H1 (cell line): ENCODE results near the gene TSC2. TPM values are rescaled to one million over a fixed set of nuclear protein-coding genes. Genes with fewer than 3 reads are reported as not detected.

Experiments
- CTCF ChIA-PET: fragments of 300-600 bp; sonication (Branson Sonifier 250); formaldehyde crosslinking; loops from one replicate; lab custom pipeline; 2021; ENCODE audit not compliant: partially characterized antibody; lab: Charles Lee
- POLR2A ChIA-PET: fragments of 300-600 bp; sonication (Branson Sonifier 250); formaldehyde crosslinking; loops from one replicate; lab custom pipeline; 2021; ENCODE audit warnings: inconsistent platforms; ENCODE audit not compliant: partially characterized antibody; lab: Charles Lee
- DNase-seq, 2 experiments: peaks; one replicate each; pipeline versions ENCODE4 v3.0.0 to v3.0.0-alpha.2; 2010 to 2022; ENCODE audit warnings: low spot score in 2 of 2, low read depth in 1 of 2, mixed read lengths in 1 of 2
- FAIRE-seq: peaks from 2 replicates; lab custom pipeline; 2011; peaks lifted over from hg19 to GRCh38; lab: Jason Lieb, UNC
- H2AFZ ChIP-seq: 2 replicates; pipeline ENCODE4 v1.8.1; 2012; ENCODE audit warnings: low read length, inconsistent platforms
- H2AK5ac ChIP-seq: 2 replicates; pipeline ENCODE4 v1.6.1; 2013; ENCODE audit warnings: low read depth, low read length
- H2BK120ac ChIP-seq: replicated peaks from 2 replicates; pipeline ENCODE3; 2013; ENCODE audit warnings: low read depth, low read length, inconsistent platforms
- H2BK12ac ChIP-seq: 2 replicates; pipeline ENCODE4 v1.6.1; 2013; ENCODE audit warnings: low read depth, low read length
- H2BK15ac ChIP-seq: 2 replicates; pipeline ENCODE4 v1.6.1; 2013; ENCODE audit warnings: low read length
- H2BK20ac ChIP-seq: 2 replicates; pipeline ENCODE4 v1.6.1; 2013; ENCODE audit warnings: low read length
- H2BK5ac ChIP-seq: 2 replicates; pipeline ENCODE4 v1.6.1; 2013; ENCODE audit warnings: low read depth, low read length
- H3K14ac ChIP-seq: 2 replicates; pipeline ENCODE4 v1.6.1; 2013; ENCODE audit warnings: inconsistent platforms; ENCODE audit not compliant: insufficient read length
- H3K18ac ChIP-seq: 2 replicates; pipeline ENCODE4 v1.6.1; 2013; ENCODE audit warnings: low read length; ENCODE audit errors: extremely low read depth
- H3K23ac ChIP-seq: 2 replicates; pipeline ENCODE4 v1.6.1; 2013; ENCODE audit warnings: inconsistent platforms; ENCODE audit not compliant: insufficient read length
- H3K23me2 ChIP-seq: 2 replicates; pipeline ENCODE4 v1.6.1; 2013; ENCODE audit warnings: low read depth, low read length
- H3K27ac ChIP-seq: 2 replicates; pipeline ENCODE4 v1.6.1; 2011; ENCODE audit warnings: low read depth, low read length, inconsistent platforms
- H3K27me3 ChIP-seq, 4 experiments: replicated peaks in 1 of 4; 1 replicate in 1 of 4; 2 replicates in 3 of 4; pipeline versions ENCODE4 v1.6.1 to v1.8.1; 2011 to 2013; ENCODE audit warnings: low read length in 3 of 4, mild to moderate bottlenecking in 3 of 4, inconsistent platforms in 2 of 4, mixed read lengths in 2 of 4, moderate library complexity in 1 of 4; ENCODE audit not compliant: control insufficient read depth in 3 of 4, insufficient read depth in 3 of 4; ENCODE audit errors: extremely low read depth in 1 of 4
- H3K36me3 ChIP-seq, 4 experiments: 2 replicates each; pipeline versions ENCODE4 v1.6.1 to v1.8.1; 2011 to 2013; ENCODE audit warnings: mild to moderate bottlenecking in 4 of 4, low read length in 3 of 4, moderate library complexity in 2 of 4, control low read depth in 1 of 4, inconsistent platforms in 1 of 4; ENCODE audit not compliant: insufficient read depth in 4 of 4, control insufficient read depth in 2 of 4
- H3K4ac ChIP-seq: replicated peaks from 2 replicates; pipeline ENCODE3; 2013; ENCODE audit warnings: low read length, low read depth, mixed read lengths, inconsistent platforms; ENCODE audit not compliant: insufficient read length
- H3K4me1 ChIP-seq, 4 experiments: replicated peaks in 1 of 4; 1 replicate in 1 of 4; 2 replicates in 3 of 4; pipeline versions ENCODE4 v1.6.1 to v1.8.1; 2011 to 2013; ENCODE audit warnings: low read length in 3 of 4, inconsistent platforms in 2 of 4, mixed read lengths in 1 of 4; ENCODE audit not compliant: insufficient read depth in 4 of 4, control insufficient read depth in 3 of 4
- H3K4me2 ChIP-seq, 2 experiments: 2 replicates each; pipeline versions ENCODE4 v1.6.1 to v1.8.1; 2011 to 2013; ENCODE audit warnings: low read depth in 2 of 2, low read length in 2 of 2, control low read depth in 1 of 2, inconsistent platforms in 1 of 2, mild to moderate bottlenecking in 1 of 2; ENCODE audit not compliant: insufficient read depth in 1 of 2
- H3K4me3 ChIP-seq, 4 experiments: fragments of 200-600, 300-600 bp in 1 of 4; sonication (generic), shearing (Covaris generic), sonication (Bioruptor Twin) in 1 of 4; 2 replicates each; pipeline versions ENCODE4 v1.5.1 to v1.8.1; 2011 to 2016; ENCODE audit warnings: low read length in 4 of 4, low read depth in 3 of 4, control low read depth in 2 of 4, inconsistent platforms in 2 of 4, mild to moderate bottlenecking in 2 of 4, mixed read lengths in 1 of 4, moderate library complexity in 1 of 4; ENCODE audit not compliant: insufficient read depth in 2 of 4; ENCODE audit errors: extremely low read depth in 1 of 4
- H3K56ac ChIP-seq: replicated peaks from 2 replicates; pipeline ENCODE3; 2013; ENCODE audit warnings: low read depth, mild to moderate bottlenecking, mixed read lengths, low read length, inconsistent platforms; ENCODE audit not compliant: insufficient read length
- H3K79me1 ChIP-seq: 2 replicates; pipeline ENCODE4 v1.6.1; 2013; ENCODE audit warnings: low read depth, low read length, control low read depth
- H3K79me2 ChIP-seq, 2 experiments: 2 replicates each; pipeline versions ENCODE4 v1.6.1 to v1.8.1; 2012 to 2013; ENCODE audit warnings: low read length in 2 of 2, mild to moderate bottlenecking in 2 of 2, inconsistent platforms in 1 of 2; ENCODE audit not compliant: insufficient read depth in 2 of 2, control insufficient read depth in 1 of 2
- H3K9ac ChIP-seq, 4 experiments: replicated peaks in 1 of 4; 1 replicate in 1 of 4; 2 replicates in 3 of 4; pipeline versions ENCODE4 v1.6.1 to v1.8.1; 2011 to 2013; ENCODE audit warnings: low read depth in 3 of 4, low read length in 3 of 4, control low read depth in 2 of 4, mild to moderate bottlenecking in 2 of 4, moderate library complexity in 2 of 4, inconsistent platforms in 1 of 4; ENCODE audit errors: extremely low read depth in 1 of 4
- H3K9me3 ChIP-seq, 2 experiments: 2 replicates each; pipeline versions ENCODE4 v1.6.1 to v1.8.1; 2012 to 2013; ENCODE audit warnings: mild to moderate bottlenecking in 2 of 2, moderate library complexity in 2 of 2, control low read depth in 1 of 2, inconsistent platforms in 1 of 2, low read depth in 1 of 2, low read length in 1 of 2, mixed read lengths in 1 of 2; ENCODE audit not compliant: insufficient read depth in 2 of 2
- H4K20me1 ChIP-seq, 2 experiments: replicated peaks in 1 of 2; 2 replicates each; pipeline versions ENCODE3 to v1.8.1; 2011 to 2013; ENCODE audit warnings: inconsistent platforms in 2 of 2, low read length in 2 of 2, mild to moderate bottlenecking in 1 of 2; ENCODE audit not compliant: insufficient read depth in 2 of 2, control insufficient read depth in 1 of 2
- H4K5ac ChIP-seq: 2 replicates; pipeline ENCODE4 v1.6.1; 2013; ENCODE audit warnings: low read length, low read depth, mixed read lengths, inconsistent platforms; ENCODE audit not compliant: insufficient read length
- H4K8ac ChIP-seq: 2 replicates; pipeline ENCODE4 v1.8.0; 2013; ENCODE audit warnings: mild to moderate bottlenecking, moderate library complexity, low read length, inconsistent platforms; ENCODE audit not compliant: insufficient read depth; ENCODE audit errors: extremely low read depth
- H4K91ac ChIP-seq: replicated peaks from 2 replicates; pipeline ENCODE3; 2013; ENCODE audit warnings: low read length, mixed read lengths, inconsistent platforms; ENCODE audit not compliant: insufficient read length
- ATF2 ChIP-seq: IDR thresholded peaks from 2 replicates; pipeline ENCODE4 v1.6.1; 2012; ENCODE audit warnings: low read length, inconsistent platforms
- EGR1 ChIP-seq: IDR thresholded peaks from 2 replicates; pipeline ENCODE4 v1.6.1; 2011; ENCODE audit warnings: low read depth, low read length, borderline replicate concordance
- JUND ChIP-seq: IDR thresholded peaks from 2 replicates; pipeline ENCODE4 v1.6.1; 2011; ENCODE audit warnings: mild to moderate bottlenecking, improper control_type of control experiment, low read length
- KDM5A ChIP-seq: fragments of 200-600 bp; IDR thresholded peaks from 2 replicates; pipeline ENCODE4 v1.7.1; 2012; ENCODE audit warnings: mild to moderate bottlenecking, low read length, inconsistent platforms, mixed read lengths
- MAFK ChIP-seq: IDR thresholded peaks from 2 replicates; pipeline ENCODE4 v1.6.1; 2012; ENCODE audit warnings: low read depth, mild to moderate bottlenecking, improper control_type of control experiment, low read length
- YY1 ChIP-seq: IDR thresholded peaks from 2 replicates; pipeline ENCODE4 v1.6.1; 2011; ENCODE audit warnings: low read depth, mild to moderate bottlenecking, low read length
- WGBS, 2 experiments: shearing (Covaris generic) in 1 of 2; methylation state at CpG; one replicate each; pipeline versions ENCODE4 v1.1.6 to v1.1.7; 2013 to 2015; ENCODE audit warnings: low lambda C conversion rate in 2 of 2, mixed read lengths in 2 of 2, inconsistent platforms in 1 of 2, low coverage in 1 of 2, missing lambda C conversion rate in 1 of 2; ENCODE audit not compliant: insufficient replicate concordance in 2 of 2, insufficient coverage in 1 of 2, insufficient read length in 1 of 2; ENCODE audit errors: extremely low coverage in 1 of 2, missing lambda C conversion rate in 1 of 2; 5-methylcytosine and 5-hydroxymethylcytosine counted together
- polyA plus RNA-seq, 7 experiments: library from polyadenylated mRNA; depleted of rRNA in 3 of 7; stranded (reverse) in 5 of 7; unstranded in 2 of 7; fragments of >200 nt in 5 of 7; fragments of 200-250 nt in 2 of 7; gene quantifications; 1 replicate in 5 of 7; 2 replicates in 1 of 7; 4 replicates in 1 of 7; pipeline versions ENCODE4 v1.2.1 to v1.2.3, GENCODE V29; 2011 to 2013; ENCODE audit warnings: missing spikeins in 2 of 7, mixed read lengths in 2 of 7
- total RNA-seq: library from RNA; stranded (reverse); fragmentation: NEBNext Ultra II Directional; extraction: Animal tissue kit (Norgen Biotek cat#: 25700); gene quantifications from 2 replicates; pipeline ENCODE4 v1.2.1, GENCODE V29; 2021

TSC2 gene
- total and polyA plus RNA-seq, 2 of the 8 experiments (the other 6 are each of a cell fraction or from before 2014, with no cell fraction given): 65.9 to 96.6 TPM

GRCh38 chr16:2025251-2025650, 22.5 kb upstream of the TSC2 start:
- no peak overlapping the region for H3K18ac ChIP-seq
- ChIA-PET CTCF (interaction anchor here (0.7 to 7.5 kb wide), 11 partner anchors 9 to 622 kb away, joined by 3 to 55 read pairs (median 5); partner anchors contain the start of genes NTHL1 and TSC2), POLR2A (interaction anchor here (0.6 to 2.1 kb wide), 6 partner anchors 16 to 157 kb away, joined by 3 to 7 read pairs (median 3); partner anchors contain the start of genes RPS2, TRAF7 and ZNF598)
- H4K8ac ChIP-seq: no peak overlapping the region; the same call in 1 of the 2 replicates
- WGBS, 2 experiments: 89% methylated on average over 10 of the region's 14 CpGs; no CpG with 5 or more reads in 1 of the 2 experiments
- FAIRE-seq (no peak), DNase-seq (no peak)
- H4K5ac ChIP-seq: no peak overlapping the region
- peaks cover 0 to 9% of the 10 kb centered on the region in 2 experiments for H4K20me1 ChIP-seq
- H3K79me1 ChIP-seq: no peaks in the 10 kb centered on the region
- H2AFZ ChIP-seq: no peak overlapping the region
- no peak overlapping the region for H2BK120ac ChIP-seq
- no peak overlapping the region for H2BK20ac ChIP-seq
- H3K14ac ChIP-seq: no peak overlapping the region
- H3K4ac ChIP-seq: no peak overlapping the region
- H3K23ac ChIP-seq: no peak overlapping the region
- H3K27ac ChIP-seq: no peak overlapping the region
- peaks cover 10 to 43% (median 36%) of the 10 kb centered on the region in 4 experiments for H3K27me3 ChIP-seq
- H3K4me2 ChIP-seq: no peak overlapping the region
- H3K9ac ChIP-seq: no peak overlapping the region
- no peaks in the 10 kb centered on the region for H3K9me3 ChIP-seq
- peaks cover 7% of the 10 kb centered on the region; the same call in 1 of the 2 replicates for H3K23me2 ChIP-seq
- TF ChIP-seq EGR1: no peak
- TF ChIP-seq KDM5A: no peak
- no peak for TF ChIP-seq ATF2
- TF ChIP-seq MAFK: no peak
- TF ChIP-seq JUND: no peak
- no peak for TF ChIP-seq YY1
- peak overlapping the region; percentile 68; the same call in 1 of the 2 replicates for H2BK12ac ChIP-seq
- no peak overlapping the region for H4K91ac ChIP-seq
- no peaks in the 10 kb centered on the region for H3K36me3 ChIP-seq
- peaks cover 0 to 18% (median 11%) of the 10 kb centered on the region in 4 experiments; a peak in 5 of 7 replicates for H3K4me1 ChIP-seq
- H3K4me3 ChIP-seq: no peak overlapping the region
- no peak overlapping the region for H3K56ac ChIP-seq
- H3K79me2 ChIP-seq: no peaks in the 10 kb centered on the region
- H2BK5ac ChIP-seq: no peak overlapping the region
- peak overlapping the region; percentile 97 for H2BK15ac ChIP-seq
- no peak overlapping the region; the same call in 1 of the 2 replicates for H2AK5ac ChIP-seq
